Glomerular endothelial cell (primary cell): ENCODE data around the gene TAC3. TPM values are rescaled to one million over a fixed set of nuclear protein-coding genes. Genes with fewer than 3 reads are reported as not detected.
"Not testable (repeated sequence)": the region's sequence is repeated elsewhere in the genome, so short reads cannot be mapped to it uniquely, and the experiment has no call there.

Experiments used
- DNase-seq: peaks from one replicate; pipeline ENCODE4 v3.0.0-alpha.2; 2011; ENCODE audit warnings: low read depth, low spot score; ENCODE audit errors: extremely low read depth
- total RNA-seq: library from RNA; depleted of rRNA; stranded (reverse); fragments of >200 nt; gene quantifications from 2 replicates; pipeline ENCODE4 v1.2.3, GENCODE V29; 2015

Gene TAC3
- total RNA-seq, 1 donor from 2014 or later: not detected

DNA sequence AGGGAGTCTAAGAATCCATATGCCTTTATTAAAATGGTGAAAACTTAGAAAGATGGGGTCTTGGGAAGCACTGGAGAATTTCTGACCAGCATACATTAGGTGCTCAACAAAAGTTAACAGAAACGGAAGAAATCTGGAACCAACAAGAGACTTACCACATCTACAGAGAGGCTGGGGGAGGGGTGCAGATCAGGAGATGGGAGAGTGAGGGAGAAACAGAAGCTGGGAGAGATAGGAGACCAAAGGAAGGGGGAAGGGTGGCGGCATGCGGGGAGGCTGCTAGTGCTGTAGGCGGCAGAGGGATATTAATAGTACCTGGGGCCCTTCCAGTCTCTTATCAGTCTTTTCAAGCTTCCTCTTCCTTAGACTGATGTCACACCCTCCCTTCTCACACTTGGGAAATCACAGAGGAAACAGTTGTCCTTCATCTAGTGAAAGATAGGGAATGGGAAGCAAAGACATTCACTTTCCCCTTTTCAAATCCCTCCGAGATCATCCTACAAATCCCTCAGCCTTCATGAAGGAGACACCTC lies 28.1 kb downstream of the TAC3 start:
- peak; percentile 16 for DNase-seq

GRCh38 chr12:56987551-56988053 lies 28.7 kb downstream of the TAC3 start:
- DNase-seq: peak; percentile 31

DNA sequence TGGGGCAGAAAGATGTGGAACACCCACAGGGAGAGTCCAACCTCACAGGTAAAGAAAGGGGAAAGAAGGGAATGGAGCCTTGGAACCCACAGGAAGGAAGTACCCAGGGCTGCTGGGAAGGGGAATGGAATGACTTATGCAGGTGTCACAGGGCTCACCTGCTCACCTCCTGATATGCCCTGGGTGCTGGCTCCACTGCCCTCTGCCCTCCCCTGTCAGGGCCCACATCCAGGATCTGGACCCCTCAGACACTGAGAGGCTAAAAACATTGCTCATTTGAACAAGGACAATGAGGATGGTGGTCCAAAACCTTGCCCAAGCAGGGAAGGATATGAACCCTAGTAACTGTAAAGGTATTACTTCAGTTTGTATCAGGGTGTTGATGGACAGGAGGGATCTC lies 29.3 kb downstream of the TAC3 start:
- no peak for DNase-seq

DNA sequence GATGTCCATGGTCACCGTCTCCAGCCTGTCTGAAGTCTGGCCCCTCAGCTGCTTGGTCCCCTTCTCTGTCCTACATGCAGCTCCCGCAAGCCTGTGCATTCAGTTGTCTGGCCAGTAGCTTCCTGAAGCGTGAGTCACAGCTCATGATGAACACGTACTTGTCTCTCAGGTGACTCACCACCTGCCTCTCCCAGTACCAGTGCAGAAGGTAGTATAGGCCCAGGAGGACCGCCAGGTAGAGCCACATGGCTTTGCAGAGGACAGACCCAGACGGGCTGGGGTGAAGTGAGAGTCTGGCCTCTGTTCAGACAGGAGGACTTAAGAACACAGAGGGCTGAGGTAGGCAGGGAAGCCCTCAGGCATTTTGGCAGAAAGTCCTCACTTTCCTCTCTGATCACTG lies 30.6 kb downstream of the TAC3 start:
- DNase-seq: not testable (repeated sequence)

DNA sequence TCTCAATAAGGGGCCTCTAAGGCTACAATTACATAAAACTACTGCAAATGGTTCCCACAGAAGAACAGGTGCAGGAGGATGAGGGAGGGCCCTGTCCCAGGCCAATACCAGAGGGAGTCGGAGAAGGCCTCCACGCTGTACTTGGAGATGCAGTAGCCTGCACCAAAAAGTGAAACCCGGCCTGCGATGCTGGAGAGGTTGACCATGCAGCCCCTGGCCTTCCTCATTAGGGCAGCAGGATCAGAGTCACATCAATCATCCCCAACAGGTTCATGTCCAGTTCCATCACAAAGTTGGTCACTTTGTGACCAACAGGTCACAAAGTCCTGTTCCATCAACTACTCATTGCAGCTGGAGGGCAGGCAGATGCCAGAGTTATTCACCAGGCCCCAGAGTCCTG lies 32.9 kb downstream of the TAC3 start:
- DNase-seq: no peak

DNA sequence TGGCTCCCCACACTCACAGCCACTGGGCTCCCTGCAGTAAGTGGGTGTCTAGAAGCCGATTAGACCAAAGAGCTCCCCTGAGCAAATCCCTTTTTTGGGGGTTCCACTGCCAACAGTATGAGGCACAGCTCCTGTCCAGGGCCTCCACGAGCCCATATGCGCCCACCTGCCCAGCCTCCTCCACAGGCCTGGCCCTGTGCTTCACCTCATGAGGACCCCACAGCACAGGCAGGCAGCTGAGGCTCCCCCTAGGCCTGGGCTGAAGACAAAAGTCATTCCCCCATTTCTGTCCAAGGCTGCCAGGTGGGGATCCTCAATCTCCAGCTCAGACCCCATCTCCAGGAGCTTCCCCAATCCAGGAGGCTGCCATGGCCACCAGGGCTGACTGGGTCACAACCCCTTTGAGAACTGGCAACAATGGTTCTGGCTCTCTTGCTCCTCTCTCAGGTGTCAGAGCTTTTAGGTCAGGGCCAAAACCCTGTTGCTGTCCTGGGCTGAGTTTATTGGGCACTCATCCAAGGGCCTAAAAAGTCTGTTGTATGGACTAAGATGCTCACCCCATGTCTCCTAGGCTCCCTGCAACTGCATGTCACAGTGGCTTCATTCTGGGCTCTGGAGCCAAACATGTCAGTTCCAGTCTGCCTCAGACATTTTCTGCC lies 33.6 kb downstream of the TAC3 start:
- DNase-seq: not testable (repeated sequence)

DNA sequence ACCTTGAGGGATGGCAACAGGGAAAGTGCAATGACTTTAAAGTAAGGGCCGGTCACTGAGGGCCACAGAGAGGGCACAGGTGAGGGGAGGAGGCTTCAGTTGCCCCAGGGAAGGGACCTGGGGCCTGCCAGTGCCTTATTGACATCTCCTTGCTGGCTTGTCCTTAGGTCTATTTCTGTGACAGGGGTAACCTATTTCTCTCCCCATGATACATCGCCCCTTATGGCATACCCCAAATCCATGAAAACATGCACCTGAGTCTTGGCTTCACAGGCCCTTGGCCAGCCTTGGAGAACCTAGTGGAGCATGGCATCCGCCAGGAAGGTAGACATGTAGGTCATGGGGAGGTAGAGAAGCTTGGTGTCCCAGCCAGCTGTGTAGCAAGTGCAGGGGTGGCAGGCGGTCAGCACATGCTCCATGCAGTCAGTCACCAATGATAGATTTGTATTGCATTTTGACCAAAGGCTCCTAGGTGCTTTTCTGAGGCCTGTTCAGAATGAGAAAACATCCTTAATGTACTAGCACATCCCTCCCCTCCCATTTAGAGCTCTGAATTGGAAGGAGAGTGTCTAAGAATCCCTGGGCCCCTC lies 35.3 kb downstream of the TAC3 start:
- DNase-seq: no peak

- DNase-seq: no peak
Measured at GRCh38 chr12:56980268-56980667, 36.1 kb downstream of the TAC3 start.

GRCh38 chr12:56979628-56980027 lies 36.7 kb downstream of the TAC3 start:
- no peak for DNase-seq

DNA sequence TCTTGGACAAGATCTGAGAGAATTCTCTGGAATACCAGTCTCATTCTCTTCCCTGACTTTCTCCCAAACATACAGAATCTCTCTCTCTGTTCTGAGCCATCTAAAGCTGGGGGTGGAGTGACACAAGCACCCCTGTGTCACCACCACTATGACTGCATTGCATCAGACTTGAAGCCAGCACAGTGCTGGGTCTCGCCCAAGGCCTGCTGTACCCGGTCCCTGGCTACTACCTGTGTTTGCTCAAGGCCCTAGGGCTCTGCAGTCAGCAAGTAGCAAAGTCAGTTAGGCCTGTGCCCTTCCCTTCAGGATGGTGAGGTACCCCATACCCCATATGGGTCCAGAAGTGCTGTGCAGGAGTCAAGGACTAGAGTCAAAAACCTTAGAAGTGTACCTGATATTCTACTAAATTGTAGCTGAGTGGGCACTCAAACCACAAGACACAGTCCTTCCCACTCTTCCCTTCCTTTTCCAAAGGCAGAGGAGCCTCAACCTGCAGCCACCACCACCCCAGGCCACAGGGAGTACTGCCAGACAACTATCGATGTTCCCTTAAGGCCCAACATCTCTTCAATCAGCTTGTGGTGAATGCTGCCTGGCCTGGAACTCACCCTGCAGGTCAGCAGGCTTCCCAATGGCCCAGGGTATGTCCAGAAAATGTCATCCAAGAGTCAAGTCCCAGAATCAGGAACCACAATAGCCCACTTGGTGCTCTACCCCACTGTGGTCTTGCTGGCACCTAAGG lies 37.8 kb downstream of the TAC3 start:
- no peak for DNase-seq

DNA sequence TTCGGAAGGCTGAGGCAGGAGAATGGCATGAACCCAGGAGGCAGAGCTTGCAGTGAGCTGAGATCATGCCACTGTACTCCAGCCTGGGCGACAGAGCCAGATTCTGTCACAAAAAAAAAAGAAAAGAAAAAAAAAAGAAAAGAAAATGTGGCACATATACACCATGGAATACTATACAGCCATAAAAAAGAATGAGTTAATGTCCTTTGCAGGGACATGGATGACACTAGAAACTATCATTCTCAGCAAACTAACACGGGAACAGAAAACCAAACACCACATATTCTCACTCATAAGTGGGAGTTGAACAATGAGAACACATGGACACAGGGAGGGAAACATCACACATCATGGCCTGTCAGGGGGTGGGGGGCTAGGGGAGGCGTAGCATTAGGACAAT lies 39.0 kb downstream of the TAC3 start:
- not testable (repeated sequence) for DNase-seq

- DNase-seq: not testable (repeated sequence)
Measured at GRCh38 chr12:56974224-56974623, 42.1 kb downstream of the TAC3 start.

- not testable (repeated sequence) for DNase-seq
Measured at GRCh38 chr12:56968910-56969309, 47.4 kb downstream of the TAC3 start.

DNA sequence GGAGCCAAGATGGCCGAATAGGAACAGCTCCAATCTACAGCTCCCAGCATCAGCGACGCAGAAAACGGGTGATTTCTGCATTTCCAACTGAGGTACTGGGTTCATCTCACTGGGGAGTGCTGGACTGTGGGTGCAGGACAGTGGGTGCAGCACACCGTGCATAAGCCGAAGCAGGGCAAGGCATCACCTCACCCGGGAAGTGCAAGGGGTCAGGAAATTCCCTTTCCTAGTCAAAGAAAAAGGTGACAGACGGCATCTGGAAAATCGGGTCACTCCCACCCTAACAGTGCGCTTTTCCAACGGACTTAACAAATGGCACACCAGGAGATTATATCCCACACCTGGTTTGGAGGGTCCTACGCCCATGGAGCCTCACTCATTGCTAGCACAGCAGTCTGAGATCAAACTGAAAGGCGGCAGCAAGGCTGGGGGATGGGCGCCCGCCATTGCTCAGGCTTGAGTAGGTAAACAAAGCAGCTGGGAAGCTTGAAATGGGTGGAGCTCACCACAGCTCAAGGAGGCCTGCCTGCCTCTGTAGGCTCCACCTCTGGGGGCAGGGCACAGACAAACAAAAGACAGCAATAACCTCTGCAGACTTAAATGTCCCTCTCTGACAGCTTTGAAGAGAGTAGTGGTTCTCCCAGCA lies 50.2 kb downstream of the TAC3 start:
- not testable (repeated sequence) for DNase-seq

DNA sequence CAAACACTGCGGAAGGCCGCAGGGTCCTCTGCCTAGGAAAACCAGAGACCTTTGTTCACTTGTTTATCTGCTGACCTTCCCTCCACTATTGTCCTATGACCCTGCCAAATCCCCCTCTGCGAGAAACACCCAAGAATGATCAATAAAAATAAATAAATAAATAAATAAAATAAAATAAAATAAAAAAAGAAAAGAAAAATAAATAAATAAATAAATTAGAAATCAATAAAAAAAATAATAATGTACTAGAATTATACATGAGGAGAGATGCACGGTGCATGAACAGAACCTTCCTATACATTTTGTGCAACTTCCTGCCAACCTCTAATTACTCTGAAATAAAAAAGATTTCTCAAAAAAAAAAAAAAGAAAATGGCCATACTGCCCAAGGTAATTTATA lies 51.2 kb downstream of the TAC3 start:
- not testable (repeated sequence) for DNase-seq

DNA sequence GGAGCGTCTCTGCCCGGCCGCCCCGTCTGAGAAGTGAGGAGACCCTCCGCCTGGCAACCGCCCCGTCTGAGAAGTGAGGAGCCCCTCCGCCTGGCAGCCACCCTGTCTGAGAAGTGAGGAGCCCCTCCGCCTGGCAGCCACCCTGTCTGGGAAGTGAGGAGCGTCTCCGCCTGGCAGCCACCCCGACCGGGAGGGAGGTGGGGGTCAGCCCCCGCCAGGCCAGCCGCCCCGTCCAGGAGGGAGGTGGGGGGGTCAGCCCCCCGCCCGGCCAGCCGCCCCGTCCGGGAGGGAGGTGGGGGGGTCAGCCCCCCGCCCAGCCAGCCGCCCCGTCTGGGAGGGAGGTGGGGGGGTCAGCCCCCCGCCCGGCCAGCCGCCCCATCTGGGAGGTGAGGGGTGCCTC lies 52.8 kb downstream of the TAC3 start:
- not testable (repeated sequence) for DNase-seq

- not testable (repeated sequence) for DNase-seq
Measured at GRCh38 chr12:56962247-56962646, 54.1 kb downstream of the TAC3 start.
